Endothelial cell (in vitro differentiated cells): ENCODE data around the gene VPS18. TPM values are rescaled to one million over a fixed set of nuclear protein-coding genes. Genes with fewer than 3 reads are reported as not detected.
A peak's percentile ranks its signal among the peaks of the same experiment; 100 is the strongest.

Experiments
- DNase-seq: peaks from one replicate; pipeline ENCODE4 v3.0.0; 2021; ENCODE audit warnings: low spot score
- H3K27ac Mint-ChIP-seq: one replicate; pipeline ENCODE4 v1.8.0; 2021; ENCODE audit warnings: mixed read lengths, inconsistent platforms; ENCODE audit not compliant: unreplicated experiment
- H3K27me3 Mint-ChIP-seq: one replicate; pipeline ENCODE4 v1.8.0; 2021; ENCODE audit warnings: mild to moderate bottlenecking, moderate library complexity, mixed read lengths, inconsistent platforms; ENCODE audit not compliant: unreplicated experiment
- H3K36me3 Mint-ChIP-seq: one replicate; pipeline ENCODE4 v1.8.0; 2021; ENCODE audit warnings: mild to moderate bottlenecking, low read depth, mixed read lengths, inconsistent platforms; ENCODE audit not compliant: unreplicated experiment
- H3K4me1 Mint-ChIP-seq: one replicate; pipeline ENCODE4 v1.8.0; 2021; ENCODE audit warnings: mild to moderate bottlenecking, mixed read lengths, inconsistent platforms; ENCODE audit not compliant: unreplicated experiment
- H3K4me3 Mint-ChIP-seq: one replicate; pipeline ENCODE4 v1.8.0; 2021; ENCODE audit warnings: mild to moderate bottlenecking, mixed read lengths, inconsistent platforms; ENCODE audit not compliant: unreplicated experiment
- H3K9me3 Mint-ChIP-seq: one replicate; pipeline ENCODE4 v1.8.0; 2021; ENCODE audit warnings: mixed read lengths, inconsistent platforms; ENCODE audit not compliant: unreplicated experiment
- total RNA-seq: library from RNA; stranded (reverse); fragmentation: NEBNext Ultra II Directional; extraction: Animal tissue kit (Norgen Biotek cat#: 25700); gene quantifications from one replicate; pipeline ENCODE4 v1.2.1, GENCODE V29; 2021; ENCODE audit not compliant: unreplicated experiment
- TF ChIP-seq, protein P1 (sequence below): fragments of 200-600 bp; sonication (generic); IDR thresholded peaks from one replicate; pipeline ENCODE4 v1.5.0; 2021; ENCODE audit warnings: antibody characterized with exemption; ENCODE audit not compliant: unreplicated experiment

VPS18 gene
- total RNA-seq, 1 donor from 2014 or later, result 39.2 TPM

DNA sequence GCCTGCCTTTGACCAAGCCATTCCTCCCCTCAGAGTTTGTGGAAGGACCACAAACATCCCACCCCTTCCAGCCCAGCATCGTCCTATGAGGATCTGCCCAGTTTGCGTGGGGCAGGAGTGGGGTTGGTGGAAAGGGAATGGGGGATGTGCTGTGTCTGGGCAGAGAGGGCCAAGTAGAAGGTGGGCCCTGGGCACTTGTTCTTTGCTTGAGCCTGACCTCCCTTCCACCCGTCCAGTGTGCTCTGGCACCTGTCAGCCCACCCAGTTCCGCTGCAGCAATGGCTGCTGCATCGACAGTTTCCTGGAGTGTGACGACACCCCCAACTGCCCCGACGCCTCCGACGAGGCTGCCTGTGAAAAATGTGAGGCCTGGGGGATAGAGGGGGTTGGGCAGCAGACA is 40.1 kb upstream of the VPS18 start:
- no peak for DNase-seq
- peaks cover 9% of the 10 kb centered on the region for H3K27me3 Mint-ChIP-seq
- no peaks in the 10 kb centered on the region for H3K9me3 Mint-ChIP-seq
- TF ChIP-seq, protein P1, sequence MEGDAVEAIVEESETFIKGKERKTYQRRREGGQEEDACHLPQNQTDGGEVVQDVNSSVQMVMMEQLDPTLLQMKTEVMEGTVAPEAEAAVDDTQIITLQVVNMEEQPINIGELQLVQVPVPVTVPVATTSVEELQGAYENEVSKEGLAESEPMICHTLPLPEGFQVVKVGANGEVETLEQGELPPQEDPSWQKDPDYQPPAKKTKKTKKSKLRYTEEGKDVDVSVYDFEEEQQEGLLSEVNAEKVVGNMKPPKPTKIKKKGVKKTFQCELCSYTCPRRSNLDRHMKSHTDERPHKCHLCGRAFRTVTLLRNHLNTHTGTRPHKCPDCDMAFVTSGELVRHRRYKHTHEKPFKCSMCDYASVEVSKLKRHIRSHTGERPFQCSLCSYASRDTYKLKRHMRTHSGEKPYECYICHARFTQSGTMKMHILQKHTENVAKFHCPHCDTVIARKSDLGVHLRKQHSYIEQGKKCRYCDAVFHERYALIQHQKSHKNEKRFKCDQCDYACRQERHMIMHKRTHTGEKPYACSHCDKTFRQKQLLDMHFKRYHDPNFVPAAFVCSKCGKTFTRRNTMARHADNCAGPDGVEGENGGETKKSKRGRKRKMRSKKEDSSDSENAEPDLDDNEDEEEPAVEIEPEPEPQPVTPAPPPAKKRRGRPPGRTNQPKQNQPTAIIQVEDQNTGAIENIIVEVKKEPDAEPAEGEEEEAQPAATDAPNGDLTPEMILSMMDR, result no peak
- peaks cover 14% of the 10 kb centered on the region for H3K36me3 Mint-ChIP-seq
- H3K4me3 Mint-ChIP-seq, result no peak overlapping the region
- no peaks in the 10 kb centered on the region for H3K4me1 Mint-ChIP-seq
- no peak overlapping the region for H3K27ac Mint-ChIP-seq

DNA sequence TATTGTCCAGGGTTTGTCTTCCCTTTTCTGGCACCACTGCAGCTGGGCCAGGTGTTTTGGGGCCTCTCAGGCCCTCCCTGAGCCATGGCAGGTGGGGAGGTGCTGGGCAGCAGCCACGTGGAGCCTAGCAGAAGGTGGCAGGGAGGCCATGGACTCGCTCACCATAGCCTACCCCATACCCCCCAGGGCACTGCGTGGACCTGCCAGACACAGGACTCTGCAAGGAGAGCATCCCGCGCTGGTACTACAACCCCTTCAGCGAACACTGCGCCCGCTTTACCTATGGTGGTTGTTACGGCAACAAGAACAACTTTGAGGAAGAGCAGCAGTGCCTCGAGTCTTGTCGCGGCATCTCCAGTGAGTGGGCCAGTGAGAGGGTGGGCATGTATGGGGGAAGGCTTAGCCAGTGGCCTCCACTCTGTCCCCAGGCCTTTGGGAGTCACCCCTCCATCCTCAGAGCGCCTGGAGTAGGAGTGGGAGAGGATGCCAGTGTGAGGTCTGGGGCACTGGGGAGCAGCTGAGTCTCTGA is 38.5 kb upstream of the VPS18 start:
- TF ChIP-seq, protein P1, result no peak
- Mint-ChIP-seq H3K27me3 (peaks cover 14% of the 10 kb centered on the region), H3K9me3 (no peaks in the 10 kb centered on the region), H3K27ac (no peak overlapping the region), H3K4me3 (no peak overlapping the region), H3K36me3 (peaks cover 14% of the 10 kb centered on the region), H3K4me1 (no peaks in the 10 kb centered on the region)
- no peak for DNase-seq

DNA sequence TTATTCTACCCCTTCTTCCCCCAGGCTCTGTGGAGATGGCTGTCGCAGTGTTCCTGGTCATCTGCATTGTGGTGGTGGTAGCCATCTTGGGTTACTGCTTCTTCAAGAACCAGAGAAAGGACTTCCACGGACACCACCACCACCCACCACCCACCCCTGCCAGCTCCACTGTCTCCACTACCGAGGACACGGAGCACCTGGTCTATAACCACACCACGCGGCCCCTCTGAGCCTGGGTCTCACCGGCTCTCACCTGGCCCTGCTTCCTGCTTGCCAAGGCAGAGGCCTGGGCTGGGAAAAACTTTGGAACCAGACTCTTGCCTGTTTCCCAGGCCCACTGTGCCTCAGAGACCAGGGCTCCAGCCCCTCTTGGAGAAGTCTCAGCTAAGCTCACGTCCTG is 37.5 kb upstream of the VPS18 start:
- H3K4me3 Mint-ChIP-seq, result no peak overlapping the region
- H3K4me1 Mint-ChIP-seq, result no peaks in the 10 kb centered on the region
- H3K36me3 Mint-ChIP-seq, result peaks cover 14% of the 10 kb centered on the region
- DNase-seq, result no peak
- H3K27ac Mint-ChIP-seq, result no peak overlapping the region
- TF ChIP-seq, protein P1, result no peak
- peaks cover 10% of the 10 kb centered on the region for H3K27me3 Mint-ChIP-seq
- no peaks in the 10 kb centered on the region for H3K9me3 Mint-ChIP-seq

DNA sequence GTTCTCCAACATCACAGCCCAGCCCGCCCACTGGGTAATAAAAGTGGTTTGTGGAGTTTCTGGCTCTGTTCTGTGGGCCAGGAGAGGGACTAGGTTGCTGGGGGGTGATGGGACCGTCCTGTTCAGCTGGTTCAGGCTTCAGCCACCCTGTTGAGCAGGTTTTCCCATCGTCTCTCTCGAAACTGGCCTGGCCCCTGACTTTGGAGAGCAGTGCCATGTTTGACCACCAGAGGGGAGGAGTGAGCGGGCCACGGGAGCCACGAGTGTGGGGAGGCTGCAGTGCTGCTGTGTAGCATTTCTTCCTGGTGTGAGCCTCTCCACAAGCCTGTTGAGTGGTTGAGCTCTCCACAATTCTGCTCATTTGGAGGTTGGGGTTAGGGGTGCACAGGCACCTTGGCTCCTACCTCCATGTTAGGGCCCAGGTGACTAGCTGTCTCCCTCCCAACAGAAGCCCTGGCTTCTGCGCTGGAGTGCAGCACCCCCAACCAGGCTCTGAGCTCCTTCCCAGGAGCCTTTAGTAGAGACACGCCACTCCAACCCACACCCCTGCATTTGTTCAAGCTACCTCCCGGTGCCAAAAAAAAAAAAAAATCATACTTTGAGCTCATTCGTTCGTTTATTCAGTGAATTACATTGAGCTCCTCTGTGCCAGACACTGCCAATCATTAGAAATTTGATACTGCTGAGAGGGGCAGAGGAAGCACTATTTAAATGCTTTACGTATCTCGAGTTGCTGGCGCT is 36.5 kb upstream of the VPS18 start:
- Mint-ChIP-seq H3K4me3 (peak overlapping the region; percentile 54), H3K9me3 (no peaks in the 10 kb centered on the region), H3K27me3 (peaks cover 8% of the 10 kb centered on the region), H3K27ac (no peak overlapping the region), H3K4me1 (no peaks in the 10 kb centered on the region), H3K36me3 (peaks cover 8% of the 10 kb centered on the region)
- DNase-seq, result peak; percentile 93
- TF ChIP-seq, protein P1, result peak; percentile 90

DNA sequence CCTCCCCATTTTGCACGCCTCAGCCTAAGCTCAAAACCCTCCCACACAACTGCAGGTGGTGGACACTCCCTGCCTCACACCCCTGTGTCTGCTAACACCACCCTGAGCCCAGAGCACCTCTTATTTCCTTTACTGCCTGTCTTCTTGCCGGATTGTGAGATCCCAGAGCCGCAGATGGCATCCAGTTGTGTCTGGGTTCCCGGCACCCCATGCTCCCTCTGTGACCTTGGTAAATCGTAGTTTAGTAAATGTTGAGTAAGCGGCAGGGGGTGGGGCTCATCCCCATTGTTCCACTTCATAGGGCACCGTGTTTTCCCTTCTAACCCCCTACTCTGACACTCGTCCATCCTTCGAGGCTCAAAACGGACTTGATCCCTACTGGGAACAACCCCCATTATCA is 35.5 kb upstream of the VPS18 start:
- no peak for DNase-seq
- Mint-ChIP-seq H3K36me3 (peaks cover 8% of the 10 kb centered on the region), H3K27ac (no peak overlapping the region), H3K4me3 (no peak overlapping the region), H3K9me3 (no peaks in the 10 kb centered on the region), H3K4me1 (no peaks in the 10 kb centered on the region), H3K27me3 (peaks cover 8% of the 10 kb centered on the region)
- TF ChIP-seq, protein P1, result no peak
